Caco-2 (cell line): ENCODE data around the gene ARHGAP31. TPM values are rescaled to one million over a fixed set of nuclear protein-coding genes. Genes with fewer than 3 reads are reported as not detected.
A peak's percentile ranks its signal among the peaks of the same experiment; 100 is the strongest.

Experiments
- BruUV-seq: library from RNA; stranded (reverse); fragments of 400-500 nt; replicated peaks from 2 replicates; lab custom pipeline; 2021; lab: Mats Ljungman, UMichigan
- CTCF ChIA-PET: fragments of 300-600 bp; sonication (Branson Sonifier 250); formaldehyde crosslinking; loops from one replicate; lab custom pipeline; 2022; ENCODE audit warnings: antibody characterized with exemption; lab: Charles Lee
- POLR2A ChIA-PET: fragments of 300-600 bp; sonication (Branson Sonifier 250); formaldehyde crosslinking; loops from one replicate; lab custom pipeline; 2022; ENCODE audit warnings: antibody characterized with exemption; lab: Charles Lee
- DNase-seq, 2 experiments: peaks; one replicate each; pipeline versions ENCODE4 v3.0.0 to v3.0.0-alpha.2; 2020 to 2022
- H3K27me3 ChIP-seq: replicated peaks from 2 replicates; pipeline ENCODE4 v1.6.0; 2011; ENCODE audit warnings: low read length; ENCODE audit not compliant: control insufficient read depth, insufficient read depth
- H3K36me3 ChIP-seq: 2 replicates; pipeline ENCODE4 v1.5.1; 2011; ENCODE audit warnings: low read length; ENCODE audit not compliant: control insufficient read depth, insufficient read depth
- H3K4me1 ChIP-seq: fragments of 250-450 bp; sonication (Bioruptor Pico); 2 replicates; pipeline ENCODE4 v1.5.1; 2020; ENCODE audit warnings: mild to moderate bottlenecking
- H3K4me3 ChIP-seq: 2 replicates; pipeline ENCODE4 v1.5.1; 2011; ENCODE audit warnings: low read depth, mild to moderate bottlenecking, control low read depth, low read length
- H3K9me3 ChIP-seq: fragments of 250-450 bp; sonication (Bioruptor Pico); 2 replicates; pipeline ENCODE4 v1.5.1; 2020; ENCODE audit warnings: mild to moderate bottlenecking, moderate library complexity
- H3K27ac Mint-ChIP-seq: one replicate; pipeline ENCODE4 v1.8.0; 2022; ENCODE audit warnings: mixed read lengths; ENCODE audit not compliant: unreplicated experiment
- H3K27me3 Mint-ChIP-seq: one replicate; pipeline ENCODE4 v1.8.0; 2022; ENCODE audit warnings: mixed read lengths; ENCODE audit not compliant: insufficient read depth, unreplicated experiment
- H3K36me3 Mint-ChIP-seq: one replicate; pipeline ENCODE4 v1.8.0; 2022; ENCODE audit warnings: mild to moderate bottlenecking, mixed read lengths; ENCODE audit not compliant: insufficient read depth, unreplicated experiment
- H3K4me1 Mint-ChIP-seq: one replicate; pipeline ENCODE4 v1.8.0; 2022; ENCODE audit warnings: low read depth, mixed read lengths; ENCODE audit not compliant: unreplicated experiment
- H3K4me3 Mint-ChIP-seq: one replicate; pipeline ENCODE4 v1.8.0; 2022; ENCODE audit warnings: mild to moderate bottlenecking, moderate library complexity, mixed read lengths; ENCODE audit not compliant: unreplicated experiment
- H3K9me3 Mint-ChIP-seq: one replicate; pipeline ENCODE4 v1.8.0; 2022; ENCODE audit warnings: mixed read lengths; ENCODE audit not compliant: unreplicated experiment
- CTCF ChIP-seq, 2 experiments: fragments of 200-600 bp in 1 of 2; IDR thresholded peaks; 1 replicate in 1 of 2; 2 replicates in 1 of 2; pipeline versions ENCODE4 v1.5.1 to v1.8.0; 2011 to 2022; ENCODE audit warnings: antibody characterized with exemption in 1 of 2, control low read depth in 1 of 2, inconsistent platforms in 1 of 2, low read depth in 1 of 2, low read length in 1 of 2, mild to moderate bottlenecking in 1 of 2, moderate library complexity in 1 of 2; ENCODE audit not compliant: insufficient read depth in 1 of 2, severe bottlenecking in 1 of 2, unreplicated experiment in 1 of 2
- intact Hi-C: fragments of 100-400 bp; cut with micrococcal nuclease; formaldehyde crosslinking; loops from one replicate; pipeline ENCODE4 v1.10.0; 2022; ENCODE audit not compliant: unreplicated experiment
- total RNA-seq: library from RNA; stranded (reverse); gene quantifications from 2 replicates; pipeline ENCODE4 v1.2.3, GENCODE V29; 2022

The ARHGAP31 gene
- total RNA-seq, 1 experiment from 2014 or later = 0.25 TPM

- no peaks in the 10 kb centered on the region for H3K9me3 Mint-ChIP-seq
- H3K36me3 Mint-ChIP-seq = no peaks in the 10 kb centered on the region
- BruUV-seq = TSS peak; percentile 77
- Histone ChIP-seq H3K9me3 (no peaks in the 10 kb centered on the region), H3K27me3 (no peaks in the 10 kb centered on the region), H3K36me3 (no peaks in the 10 kb centered on the region), H3K4me1 (no peaks in the 10 kb centered on the region), H3K4me3 (peak overlapping the region; percentile 58)
- DNase-seq = peak; percentile 76 to 85
- peak overlapping the region; percentile 78 for H3K4me3 Mint-ChIP-seq
- H3K27ac Mint-ChIP-seq = peak overlapping the region; percentile 48
- no peaks in the 10 kb centered on the region for H3K4me1 Mint-ChIP-seq
- intact Hi-C loops = loop anchor here (1.0 to 2.0 kb wide), 3 partner anchors 18 to 48 kb away; no protein-coding TSS in a partner anchor
- POLR2A ChIA-PET = interaction anchor here (0.6 to 0.9 kb wide), 3 partner anchors 26 to 140 kb away, joined by 3 to 12 read pairs (median 4); partner anchors contain the start of gene TMEM39A
- CTCF ChIA-PET = interaction anchor here (0.6 to 1.0 kb wide), 2 partner anchors 28 to 30 kb away, joined by 3 read pairs; no protein-coding TSS in a partner anchor
- TF ChIP-seq CTCF (IDR thresholded peaks at IDR 0.05; ENCODE audit: insufficient read depth in 1 of 2, low read depth in 1 of 2, low read length in 1 of 2, severe bottlenecking in 1 of 2, unreplicated experiment in 1 of 2) = peak; percentile 19 to 48
- H3K27me3 Mint-ChIP-seq = no peaks in the 10 kb centered on the region
Measured at GRCh38 chr3:119322835-119323722, 28.9 kb downstream of the ARHGAP31 start.

DNA sequence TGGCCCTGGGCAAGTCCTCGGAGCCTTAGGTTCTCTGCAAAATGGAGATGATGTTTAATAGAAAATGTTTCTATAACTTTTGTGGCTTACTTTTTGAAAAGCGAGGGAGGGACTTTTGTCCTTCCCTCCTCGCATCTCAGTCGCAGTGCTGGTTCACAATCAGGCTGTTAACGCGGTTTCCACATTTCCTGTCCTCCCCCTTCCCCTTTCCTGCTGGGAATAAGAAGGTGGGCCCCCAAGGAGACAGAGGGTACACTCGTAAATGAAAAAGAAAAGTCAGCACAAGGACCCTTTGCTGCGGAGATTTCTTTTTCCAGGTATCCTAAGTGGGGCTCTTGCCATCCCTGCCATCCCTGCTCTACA, 29.5 kb downstream of the ARHGAP31 start:
- CTCF ChIA-PET = no interaction called here
- H3K4me1 Mint-ChIP-seq = no peaks in the 10 kb centered on the region
- Histone ChIP-seq H3K4me3 (peak overlapping the region; percentile 58), H3K4me1 (no peaks in the 10 kb centered on the region), H3K9me3 (no peaks in the 10 kb centered on the region), H3K27me3 (no peaks in the 10 kb centered on the region), H3K36me3 (no peaks in the 10 kb centered on the region)
- H3K4me3 Mint-ChIP-seq = peak overlapping the region; percentile 78
- POLR2A ChIA-PET = no interaction called here
- no peak for TF ChIP-seq CTCF (IDR thresholded peaks at IDR 0.05; ENCODE audit: insufficient read depth in 1 of 2, low read depth in 1 of 2, low read length in 1 of 2, severe bottlenecking in 1 of 2, unreplicated experiment in 1 of 2)
- H3K9me3 Mint-ChIP-seq = no peaks in the 10 kb centered on the region
- H3K36me3 Mint-ChIP-seq = no peaks in the 10 kb centered on the region
- no peaks in the 10 kb centered on the region for H3K27me3 Mint-ChIP-seq
- no peak for DNase-seq
- peak overlapping the region; percentile 48 for H3K27ac Mint-ChIP-seq
- BruUV-seq = no TSS peak
- intact Hi-C loops = loop anchor here (1.0 to 2.0 kb wide), 2 partner anchors 19 to 26 kb away; no protein-coding TSS in a partner anchor

- no TSS peak for BruUV-seq
- Histone ChIP-seq H3K4me1 (no peaks in the 10 kb centered on the region), H3K9me3 (no peaks in the 10 kb centered on the region), H3K27me3 (no peaks in the 10 kb centered on the region), H3K36me3 (no peaks in the 10 kb centered on the region), H3K4me3 (no peak overlapping the region)
- no peak for TF ChIP-seq CTCF (IDR thresholded peaks at IDR 0.05; ENCODE audit: insufficient read depth in 1 of 2, low read depth in 1 of 2, low read length in 1 of 2, severe bottlenecking in 1 of 2, unreplicated experiment in 1 of 2)
- Mint-ChIP-seq H3K4me3 (no peak overlapping the region), H3K27me3 (no peaks in the 10 kb centered on the region), H3K4me1 (no peaks in the 10 kb centered on the region), H3K36me3 (no peaks in the 10 kb centered on the region), H3K27ac (no peak overlapping the region), H3K9me3 (no peaks in the 10 kb centered on the region)
- intact Hi-C loops = no loop called here
- no peak for DNase-seq
- ChIA-PET POLR2A (no interaction called here), CTCF (interaction anchor here (0.6 kb wide), 1 partner anchor 318 kb away, joined by 3 read pairs; no protein-coding TSS in a partner anchor)
Measured at GRCh38 chr3:119324899-119325298, 30.7 kb downstream of the ARHGAP31 start.
